Sigmoid colon (tissue), 7 donors: ENCODE measurements around the gene GPATCH8. TPM values are rescaled to one million over a fixed set of nuclear protein-coding genes. Genes with fewer than 3 reads are reported as not detected.

ENCODE experiments used
- DNase-seq: peaks from one replicate; pipeline ENCODE4 v3.0.0-alpha.2; 2019
- H3K27ac ChIP-seq, 4 donors: fragments of 200-600 bp; sonication (generic); one replicate each; pipeline ENCODE4 v1.5.1; 2016 to 2019; ENCODE audit warnings: mild to moderate bottlenecking in 1 of 4
- H3K27me3 ChIP-seq, 3 donors: fragments of 200-600 bp; sonication (generic); one replicate each; pipeline ENCODE4 v1.5.1; 2019; ENCODE audit warnings: mild to moderate bottlenecking in 1 of 3
- H3K36me3 ChIP-seq, 4 donors: fragments of 200-600 bp; sonication (generic); one replicate each; pipeline ENCODE4 v1.5.1; 2016 to 2019
- H3K4me1 ChIP-seq, 4 donors: fragments of 200-600 bp; sonication (generic); one replicate each; pipeline ENCODE4 v1.5.1; 2017 to 2019
- H3K4me3 ChIP-seq, 4 donors: fragments of 200-600 bp; sonication (generic); one replicate each; pipeline ENCODE4 v1.5.1; 2017 to 2019; ENCODE audit warnings: mild to moderate bottlenecking in 2 of 4, moderate library complexity in 1 of 4
- H3K9me3 ChIP-seq, 4 donors: fragments of 200-600 bp in 3 of 4; sonication (generic) in 3 of 4; one replicate each; pipeline versions ENCODE4 v1.5.1 to v1.6.1; 2013 to 2019
- CTCF ChIP-seq, 4 experiments: fragments of 450-650 bp in 3 of 4; fragments of 200-600 bp in 1 of 4; IDR thresholded peaks; one replicate each; pipeline ENCODE4 v1.5.1; 2016 to 2019; ENCODE audit warnings: antibody characterized with exemption in 4 of 4, mild to moderate bottlenecking in 3 of 4, moderate library complexity in 2 of 4
- EP300 ChIP-seq, 4 donors: sonication (generic); formaldehyde crosslinking; IDR thresholded peaks; one replicate each; pipeline ENCODE4 v1.6.1; 2017; ENCODE audit warnings: antibody characterized with exemption in 4 of 4
- POLR2A ChIP-seq, 2 donors: fragments of 450-650 bp; IDR thresholded peaks; one replicate each; pipeline ENCODE4 v1.6.1; 2016; ENCODE audit warnings: antibody characterized with exemption in 2 of 2, mild to moderate bottlenecking in 2 of 2, moderate library complexity in 2 of 2
- POLR2AphosphoS5 ChIP-seq, 4 donors: sonication (generic); formaldehyde crosslinking; IDR thresholded peaks; one replicate each; pipeline ENCODE4 v1.6.1; 2017; ENCODE audit warnings: antibody characterized with exemption in 4 of 4
- WGBS, 2 donors: extraction: QIAGEN DNeasy Blood & Tissue Kit; methylation state at CpG; one replicate each; pipeline ENCODE4 v1.1.7; 2013; 5-methylcytosine and 5-hydroxymethylcytosine counted together
- intact Hi-C: fragments of 100-400 bp; cut with DNase I; formaldehyde crosslinking; loops from one replicate; pipeline ENCODE4 v1.15.1; 2023
- polyA plus RNA-seq, 3 donors: library from polyadenylated mRNA; stranded (reverse); fragments of 200-250 nt; gene quantifications; one replicate each; pipeline ENCODE4 v1.2.3, GENCODE V29; 2013
- total RNA-seq, 4 donors: library from RNA; depleted of rRNA; stranded (reverse); fragments of >200 nt; gene quantifications; one replicate each; pipeline ENCODE4 v1.1.0, GENCODE V29; 2016
- donor health status: healthy with polysubstance abuse.
- donor health status: Bipolar disorder and iron deficiency.
- donor health status: healthy.

Gene GPATCH8
- total and polyA plus RNA-seq, 7 donors = 4.8 to 43.2 (median 27.5) TPM

- intact Hi-C loops = no loop called here
- 93 to 94% methylated on average over 15 of the region's 15 CpGs for WGBS, 2 donors
- no peak overlapping the region for H3K4me3 ChIP-seq
- TF ChIP-seq CTCF (IDR thresholded peaks at IDR 0.05) = no peak
- no peak for TF ChIP-seq POLR2A (IDR thresholded peaks at IDR 0.05)
- TF ChIP-seq EP300 (IDR thresholded peaks at IDR 0.05) = no peak
- TF ChIP-seq POLR2AphosphoS5 (IDR thresholded peaks at IDR 0.05) = no peak
- H3K27ac ChIP-seq = no peak overlapping the region
- peaks cover 0 to 19% (median 16%) of the 10 kb centered on the region in 4 donors for H3K4me1 ChIP-seq
- no peak for DNase-seq
- peaks cover 0 to 21% (median 0%) of the 10 kb centered on the region in 3 donors for H3K27me3 ChIP-seq
- H3K36me3 ChIP-seq = no peaks in the 10 kb centered on the region
- no peaks in the 10 kb centered on the region for H3K9me3 ChIP-seq
Measured at GRCh38 chr17:44383363-44383762, 119.8 kb downstream of the GPATCH8 start.

- Histone ChIP-seq H3K9me3 (no peaks in the 10 kb centered on the region), H3K4me1 (peaks cover 0 to 19% (median 16%) of the 10 kb centered on the region in 4 donors), H3K36me3 (no peaks in the 10 kb centered on the region), H3K27me3 (peaks cover 0 to 21% (median 0%) of the 10 kb centered on the region in 3 donors), H3K4me3 (no peak overlapping the region), H3K27ac (no peak overlapping the region)
- no peak for DNase-seq
- no peak for TF ChIP-seq POLR2A (IDR thresholded peaks at IDR 0.05)
- TF ChIP-seq POLR2AphosphoS5 (IDR thresholded peaks at IDR 0.05) = no peak
- WGBS, 2 donors = 73 to 88% methylated on average over 6 of the region's 6 CpGs
- intact Hi-C loops = no loop called here
Measured at GRCh38 chr17:44382917-44383316, 120.3 kb downstream of the GPATCH8 start.

GRCh38 chr17:44381810-44382305, 121.3 kb downstream of the GPATCH8 start:
- H3K27me3 ChIP-seq = peaks cover 0 to 21% (median 0%) of the 10 kb centered on the region in 3 donors
- TF ChIP-seq EP300 (IDR thresholded peaks at IDR 0.05) = no peak
- TF ChIP-seq POLR2A (IDR thresholded peaks at IDR 0.05) = no peak
- TF ChIP-seq POLR2AphosphoS5 (IDR thresholded peaks at IDR 0.05) = no peak
- TF ChIP-seq CTCF (IDR thresholded peaks at IDR 0.05) = no peak
- no peaks in the 10 kb centered on the region for H3K36me3 ChIP-seq
- 78 to 80% methylated on average over 4 of the region's 4 CpGs for WGBS, 2 donors
- H3K27ac ChIP-seq = no peak overlapping the region
- peaks cover 0 to 19% (median 16%) of the 10 kb centered on the region in 4 donors for H3K4me1 ChIP-seq
- H3K9me3 ChIP-seq = no peaks in the 10 kb centered on the region
- DNase-seq = no peak
- H3K4me3 ChIP-seq = no peak overlapping the region
- intact Hi-C loops = no loop called here

GRCh38 chr17:44380767-44381166, 122.4 kb downstream of the GPATCH8 start:
- H3K4me1 ChIP-seq = peaks cover 0 to 21% (median 16%) of the 10 kb centered on the region in 4 donors
- H3K27ac ChIP-seq = no peak overlapping the region
- WGBS, 2 donors = 67 to 79% methylated on average over 9 of the region's 9 CpGs
- H3K27me3 ChIP-seq = peaks cover 0 to 18% (median 3%) of the 10 kb centered on the region in 3 donors
- no peak for TF ChIP-seq EP300 (IDR thresholded peaks at IDR 0.05)
- no peak for TF ChIP-seq CTCF (IDR thresholded peaks at IDR 0.05)
- no peak for TF ChIP-seq POLR2A (IDR thresholded peaks at IDR 0.05)
- TF ChIP-seq POLR2AphosphoS5 (IDR thresholded peaks at IDR 0.05) = no peak
- DNase-seq = no peak
- no peak overlapping the region for H3K4me3 ChIP-seq
- H3K36me3 ChIP-seq = no peaks in the 10 kb centered on the region
- intact Hi-C loops = no loop called here
- H3K9me3 ChIP-seq = no peaks in the 10 kb centered on the region

- Histone ChIP-seq H3K27me3 (peaks cover 0 to 11% (median 7%) of the 10 kb centered on the region in 3 donors), H3K4me1 (peaks cover 0 to 13% (median 9%) of the 10 kb centered on the region in 4 donors), H3K9me3 (no peaks in the 10 kb centered on the region), H3K4me3 (no peak overlapping the region), H3K27ac (no peak overlapping the region), H3K36me3 (no peaks in the 10 kb centered on the region)
- intact Hi-C loops = no loop called here
- 85 to 91% methylated on average over 10 of the region's 10 CpGs for WGBS, 2 donors
- TF ChIP-seq POLR2AphosphoS5 (IDR thresholded peaks at IDR 0.05) (no peak), EP300 (IDR thresholded peaks at IDR 0.05) (no peak), POLR2A (IDR thresholded peaks at IDR 0.05) (no peak), CTCF (IDR thresholded peaks at IDR 0.05) (no peak)
- no peak for DNase-seq
Measured at GRCh38 chr17:44379887-44380286, 123.3 kb downstream of the GPATCH8 start.
